Measurements from ENCODE around the gene BTD. TPM values are rescaled to one million over a fixed set of nuclear protein-coding genes. Genes with fewer than 3 reads are reported as not detected.

BTD gene
- total and polyA plus RNA-seq, 12 donors = 9.9 to 148 (median 58.3) TPM

GRCh38 chr3:15651396-15651795 is 49.9 kb downstream of the BTD start:
- no peak for DNase-seq
- Histone ChIP-seq H3K9me3 (replicated peaks in 1 of 3) (no peaks in the 10 kb centered on the region), H3K4me3 (no peak overlapping the region), H3K27ac (no peak overlapping the region), H3K27me3 (no peaks in the 10 kb centered on the region), H3K36me3 (replicated peaks in 1 of 2) (no peaks in the 10 kb centered on the region), H3K4me1 (replicated peaks in 1 of 2) (peaks cover 18 to 19% of the 10 kb centered on the region in 2 donors)
- 62 to 88% (median 81%) methylated on average over 8 of the region's 8 CpGs for WGBS, 4 donors
- intact Hi-C loops (cut with DNase I) = no loop called here
- TF ChIP-seq CTCF (IDR thresholded peaks at IDR 0.05) (no peak), POLR2A (IDR thresholded peaks at IDR 0.05) (no peak)

GRCh38 chr3:15653321-15653720 is 51.8 kb downstream of the BTD start:
- Histone ChIP-seq H3K27me3 (no peaks in the 10 kb centered on the region), H3K36me3 (replicated peaks in 1 of 2) (no peaks in the 10 kb centered on the region), H3K9me3 (replicated peaks in 1 of 3) (no peaks in the 10 kb centered on the region), H3K27ac (no peak overlapping the region), H3K4me1 (replicated peaks in 1 of 2) (peaks cover 0 to 3% of the 10 kb centered on the region in 2 donors), H3K4me3 (no peak overlapping the region)
- DNase-seq = no peak
- 93 to 100% (median 96%) methylated on average over 3 of the region's 3 CpGs for WGBS, 4 donors
- intact Hi-C loops (cut with DNase I) = no loop called here
- TF ChIP-seq CTCF (IDR thresholded peaks at IDR 0.05) (no peak), POLR2A (IDR thresholded peaks at IDR 0.05) (no peak)

GRCh38 chr3:15654127-15654526 is 52.6 kb downstream of the BTD start:
- intact Hi-C loops (cut with DNase I) = no loop called here
- no peak for DNase-seq
- H3K27ac ChIP-seq = no peak overlapping the region

GRCh38 chr3:15654891-15655290 is 53.3 kb downstream of the BTD start:
- Histone ChIP-seq H3K9me3 (replicated peaks in 1 of 3) (no peaks in the 10 kb centered on the region), H3K27ac (no peak overlapping the region), H3K4me1 (replicated peaks in 1 of 2) (no peaks in the 10 kb centered on the region), H3K4me3 (no peak overlapping the region), H3K36me3 (replicated peaks in 1 of 2) (no peaks in the 10 kb centered on the region), H3K27me3 (no peaks in the 10 kb centered on the region)
- TF ChIP-seq CTCF (IDR thresholded peaks at IDR 0.05) (no peak), POLR2A (IDR thresholded peaks at IDR 0.05) (no peak)
- no peak for DNase-seq
- intact Hi-C loops (cut with DNase I) = no loop called here
- 91 to 95% (median 94%) methylated on average over 9 of the region's 9 CpGs for WGBS, 4 donors

More at GRCh38 chr3:15654127-15654526, 52.6 kb downstream of the BTD start:
- H3K27me3 ChIP-seq = no peaks in the 10 kb centered on the region
- no peaks in the 10 kb centered on the region for H3K4me1 ChIP-seq (replicated peaks in 1 of 2)
- H3K4me3 ChIP-seq = no peak overlapping the region
- no peak for TF ChIP-seq CTCF (IDR thresholded peaks at IDR 0.05)
- TF ChIP-seq POLR2A (IDR thresholded peaks at IDR 0.05) = no peak
- H3K36me3 ChIP-seq (replicated peaks in 1 of 2) = no peaks in the 10 kb centered on the region
- no peaks in the 10 kb centered on the region for H3K9me3 ChIP-seq (replicated peaks in 1 of 3)

Data from adrenal gland (tissue), 12 donors.